Stimulated activated CD8-positive, alpha-beta memory T cell treated with anti-CD3 and anti-CD28 coated beads, Interleukin-15, amount 100 ng/mL, for 48 hours (primary cell): ENCODE measurements around the gene CD59.
"Not testable (repeated sequence)": the region's sequence is repeated elsewhere in the genome, so short reads cannot be mapped to it uniquely, and the experiment has no call there.

Experiments
- DNase-seq, 2 donors: peaks; one replicate each; pipeline ENCODE4 v3.0.0-alpha.2; 2020; ENCODE audit warnings: low read depth in 2 of 2

The CD59 gene

GRCh38 chr11:33692541-33692940 is 43.7 kb downstream of the CD59 start:
- no peak for DNase-seq

- no peak for DNase-seq
These were observed 44.2 kb downstream of the CD59 start for GRCh38 chr11:33692013-33692504.

- DNase-seq: no peak
These were observed 45.0 kb downstream of the CD59 start for GRCh38 chr11:33691066-33691864.

GRCh38 chr11:33690290-33691065 is 45.7 kb downstream of the CD59 start:
- no peak for DNase-seq

GRCh38 chr11:33689501-33689900 is 46.7 kb downstream of the CD59 start:
- DNase-seq: no peak

GRCh38 chr11:33689085-33689484 is 47.1 kb downstream of the CD59 start:
- DNase-seq: no peak

- DNase-seq: no peak
These were observed 48.3 kb downstream of the CD59 start for GRCh38 chr11:33687733-33688479.

GRCh38 chr11:33685082-33685481 is 51.1 kb downstream of the CD59 start:
- no peak for DNase-seq

- no peak for DNase-seq
These were observed 52.1 kb downstream of the CD59 start for GRCh38 chr11:33684003-33684706.

GRCh38 chr11:33682446-33682845 is 53.8 kb downstream of the CD59 start:
- no peak for DNase-seq

GRCh38 chr11:33682019-33682418 is 54.2 kb downstream of the CD59 start:
- no peak for DNase-seq

- not testable (repeated sequence) for DNase-seq
These were observed 57.6 kb downstream of the CD59 start for GRCh38 chr11:33678616-33679015.

GRCh38 chr11:33674035-33674814 is 62.0 kb downstream of the CD59 start:
- no peak for DNase-seq

- DNase-seq: no peak
These were observed 64.0 kb downstream of the CD59 start for GRCh38 chr11:33672273-33672672.

GRCh38 chr11:33670250-33671011 is 65.8 kb downstream of the CD59 start:
- no peak for DNase-seq

- DNase-seq: no peak
These were observed 66.5 kb downstream of the CD59 start for GRCh38 chr11:33669598-33670249.

- DNase-seq: no peak
These were observed 67.1 kb downstream of the CD59 start for GRCh38 chr11:33668951-33669596.

- no peak for DNase-seq
These were observed 67.8 kb downstream of the CD59 start for GRCh38 chr11:33668468-33668825.
